NOMO-1 (cell line): ENCODE results near the gene OR9A4.

Experiments
- DNase-seq, 2 experiments: peaks; one replicate each; lab custom pipeline; 2025; ENCODE audit not compliant: unreplicated experiment in 2 of 2; lab: John Stamatoyannopoulos, UW

Gene OR9A4

GRCh38 chr7:141945356-141945755, 29.2 kb downstream of the OR9A4 start:
- peak; percentile 57 to 77 for DNase-seq

GRCh38 chr7:141946796-141947195, 30.6 kb downstream of the OR9A4 start, which contains the start of gene CLEC5A:
Gene CLEC5A (minus strand): TSS chr7:141946974. CDS start chr7:141946292, 682 bp downstream.
- DNase-seq, result no peak

- DNase-seq, result peak in 1 of 2 experiments; percentile 33
Measured at GRCh38 chr7:141949021-141949420, 32.8 kb downstream of the OR9A4 start.

DNA sequence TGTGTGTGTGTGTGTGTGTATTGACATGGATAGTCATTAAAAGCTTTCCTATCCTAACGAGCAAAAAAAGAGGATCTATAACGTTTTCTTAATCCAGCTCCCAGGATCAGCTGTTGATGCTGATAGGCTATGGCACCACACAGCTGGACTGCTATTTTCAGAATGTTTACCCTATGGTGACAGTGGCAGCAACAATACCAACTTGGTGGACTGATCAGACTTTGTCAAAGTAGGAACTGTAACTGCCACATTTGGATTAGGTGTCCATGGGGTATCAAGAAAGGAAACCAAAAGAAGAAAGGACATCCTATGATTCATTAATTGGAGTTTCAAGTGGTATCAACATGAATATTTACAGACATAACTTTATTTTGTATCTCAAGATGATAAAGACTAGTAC, 33.3 kb downstream of the OR9A4 start:
- no peak for DNase-seq

DNA sequence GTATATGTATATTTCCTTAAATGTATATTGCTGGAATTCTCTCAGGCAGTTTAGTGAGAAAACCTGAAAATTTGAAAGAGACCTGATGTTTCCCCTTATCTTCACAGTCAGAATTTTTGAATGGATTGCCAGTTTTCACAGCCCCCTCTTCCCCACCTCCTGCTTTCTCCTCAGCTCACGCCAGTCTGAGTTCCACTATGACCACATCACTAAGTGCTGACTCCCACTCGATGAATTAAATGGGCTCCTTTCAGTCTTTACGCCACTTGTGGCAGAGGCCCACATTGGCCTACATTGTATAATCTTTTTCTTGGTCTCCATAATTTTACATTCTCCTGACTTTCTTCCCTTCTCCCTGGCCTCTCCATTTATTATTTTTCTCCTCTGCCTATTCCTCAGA, 33.7 kb downstream of the OR9A4 start:
- DNase-seq, result no peak

DNA sequence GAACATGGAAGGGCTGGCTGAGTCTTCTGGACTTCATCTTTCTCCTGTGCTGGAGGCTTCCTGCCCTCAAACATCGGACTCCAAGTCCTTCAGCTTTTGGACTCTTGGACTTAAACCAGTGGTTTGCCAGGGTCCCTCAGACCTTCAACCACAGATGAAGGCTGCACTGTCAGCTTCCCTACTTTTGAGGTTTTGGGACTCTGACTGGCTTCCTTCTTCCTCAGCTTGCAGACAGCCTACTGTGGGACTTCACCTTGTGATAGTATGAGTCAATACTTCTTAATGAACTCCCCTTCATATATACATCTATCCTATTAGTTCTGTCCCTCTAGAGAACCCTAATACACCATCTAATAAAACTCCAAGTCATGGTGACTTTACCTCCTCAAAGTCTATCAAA, 34.6 kb downstream of the OR9A4 start:
- no peak for DNase-seq

DNA sequence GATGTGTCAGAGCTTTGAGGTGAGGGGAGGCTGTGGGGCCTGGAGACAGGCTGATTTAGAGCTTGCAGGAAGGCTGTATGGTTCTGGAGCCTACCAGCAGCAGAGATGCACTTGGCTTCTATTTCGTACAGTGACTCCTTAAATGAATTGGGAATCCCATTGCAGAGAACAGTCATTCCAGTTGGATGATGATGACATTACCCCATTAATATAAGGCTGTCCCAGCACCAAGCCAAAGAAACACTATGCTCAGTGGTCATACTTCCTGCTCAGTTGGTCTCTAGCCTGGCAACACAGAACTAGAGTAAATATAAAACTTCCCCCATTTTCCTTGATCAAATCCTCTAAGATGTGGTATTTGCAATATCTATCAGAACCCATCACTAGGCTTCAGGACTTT, 36.3 kb downstream of the OR9A4 start:
- no peak for DNase-seq

DNA sequence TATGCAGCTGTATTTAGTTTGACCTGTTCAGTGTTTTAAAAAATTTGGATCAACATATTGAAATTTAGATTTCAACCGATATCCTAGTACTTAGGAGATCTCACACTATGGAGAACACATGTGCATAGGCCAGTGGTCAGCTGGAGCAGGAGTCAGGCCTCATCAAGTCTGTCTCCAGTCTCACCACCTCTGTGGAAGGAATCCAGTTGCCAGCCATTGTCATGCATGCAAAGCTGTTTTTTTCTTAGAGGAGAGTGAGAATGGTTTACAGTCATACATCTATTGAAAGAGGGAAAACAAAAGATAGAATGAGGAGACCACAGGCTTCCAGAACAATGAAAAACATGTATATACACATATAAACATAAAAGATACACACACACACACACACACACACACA, 38.1 kb downstream of the OR9A4 start:
- no peak for DNase-seq

- peak; percentile 59 to 86 for DNase-seq
Measured at GRCh38 chr7:141956084-141956483, 39.9 kb downstream of the OR9A4 start.

DNA sequence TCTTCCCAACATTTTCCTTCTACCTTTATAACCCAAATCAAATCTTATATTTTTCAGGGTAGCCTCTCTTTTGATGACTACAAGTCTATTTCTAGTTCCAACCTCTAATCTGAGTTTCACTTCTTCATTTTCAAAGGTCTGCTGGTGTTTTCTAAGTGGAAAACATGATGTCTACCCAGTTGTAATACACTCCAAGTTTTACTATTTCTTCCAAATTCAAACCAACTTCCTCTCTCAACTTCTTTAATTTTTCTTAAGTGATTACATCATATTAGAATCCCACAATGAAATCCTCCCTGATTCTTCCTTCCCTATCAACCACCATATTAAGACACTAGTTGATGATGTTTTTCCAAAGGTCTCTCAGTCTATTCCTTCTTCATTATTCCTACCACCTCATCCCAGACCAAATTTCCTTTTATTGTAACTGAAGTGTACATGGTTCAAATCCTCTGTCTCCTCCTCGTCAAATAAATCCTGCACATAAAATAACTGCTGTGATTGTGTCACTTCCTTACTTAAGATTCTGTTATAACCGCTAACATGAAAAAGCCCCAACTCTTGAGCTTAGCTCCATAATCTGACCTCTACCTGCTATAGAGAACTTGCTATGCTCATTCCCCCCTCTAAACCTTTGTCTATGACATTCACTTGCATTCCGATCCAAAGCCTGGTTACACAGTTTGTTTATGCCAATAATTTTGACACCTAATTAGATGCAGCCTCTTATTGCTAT, 44.7 kb downstream of the OR9A4 start:
- peak; percentile 47 to 86 for DNase-seq
